CD14-positive monocyte (primary cell): Measurements from ENCODE around the gene DRD1. TPM values are rescaled to one million over a fixed set of nuclear protein-coding genes. Genes with fewer than 3 reads are reported as not detected.

Experiments
- DNase-seq, 3 donors: peaks; one replicate each; pipeline ENCODE4 v3.0.0-alpha.2; 2011 to 2022
- H2AFZ ChIP-seq: 2 replicates; pipeline ENCODE4 v1.6.0; 2012; ENCODE audit warnings: mild to moderate bottlenecking, low read depth, low read length, inconsistent platforms; ENCODE audit not compliant: insufficient read depth, poor library complexity, severe bottlenecking
- H3K27ac ChIP-seq, 2 donors: 1 replicate in 1 of 2; 2 replicates in 1 of 2; pipeline ENCODE4 v1.5.1; 2012 to 2013; ENCODE audit warnings: low read length in 2 of 2, control low read depth in 1 of 2, inconsistent platforms in 1 of 2, low read depth in 1 of 2, mild to moderate bottlenecking in 1 of 2
- H3K27me3 ChIP-seq, 2 donors: one replicate each; pipeline versions ENCODE4 v1.6.0 to v1.6.1; 2011 to 2013; ENCODE audit warnings: low read length in 2 of 2; ENCODE audit not compliant: control insufficient read depth in 2 of 2, insufficient read depth in 2 of 2
- H3K36me3 ChIP-seq, 2 donors: replicated peaks in 1 of 2; 1 replicate in 1 of 2; 2 replicates in 1 of 2; pipeline versions ENCODE4 v1.5.1 to v1.6.1; 2012 to 2013; ENCODE audit warnings: low read length in 2 of 2, control low read depth in 1 of 2, inconsistent platforms in 1 of 2, mild to moderate bottlenecking in 1 of 2; ENCODE audit not compliant: insufficient read depth in 2 of 2, control insufficient read depth in 1 of 2
- H3K4me1 ChIP-seq, 2 donors: 1 replicate in 1 of 2; 2 replicates in 1 of 2; pipeline versions ENCODE4 v1.5.1 to v1.6.1; 2012 to 2013; ENCODE audit warnings: low read length in 2 of 2, control low read depth in 1 of 2, inconsistent platforms in 1 of 2, mild to moderate bottlenecking in 1 of 2, moderate library complexity in 1 of 2; ENCODE audit not compliant: insufficient read depth in 2 of 2, control insufficient read depth in 1 of 2
- H3K4me2 ChIP-seq: replicated peaks from 2 replicates; pipeline ENCODE3; 2012; ENCODE audit warnings: low read length, moderate library complexity, mild to moderate bottlenecking; ENCODE audit not compliant: poor library complexity, severe bottlenecking; ENCODE audit errors: extremely low read depth
- H3K4me3 ChIP-seq, 3 experiments: fragments of 200-600 bp in 1 of 3; sonication (generic) in 1 of 3; replicated peaks in 1 of 3; 1 replicate in 2 of 3; 2 replicates in 1 of 3; pipeline ENCODE4 v1.5.1; 2011 to 2013; ENCODE audit warnings: low read length in 3 of 3, mild to moderate bottlenecking in 3 of 3, control low read depth in 2 of 3, low read depth in 2 of 3, inconsistent platforms in 1 of 3, moderate library complexity in 1 of 3
- H3K79me2 ChIP-seq: 2 replicates; pipeline ENCODE4 v1.6.0; 2012; ENCODE audit warnings: mild to moderate bottlenecking, control low read depth, inconsistent platforms, low read length, moderate library complexity; ENCODE audit not compliant: insufficient read depth
- H3K9ac ChIP-seq: 2 replicates; pipeline ENCODE4 v1.6.0; 2017; ENCODE audit warnings: low read length, mild to moderate bottlenecking; ENCODE audit not compliant: insufficient read depth, poor library complexity, severe bottlenecking
- H3K9me3 ChIP-seq, 2 donors: replicated peaks in 1 of 2; 1 replicate in 1 of 2; 2 replicates in 1 of 2; pipeline versions ENCODE4 v1.5.1 to v1.6.1; 2012 to 2013; ENCODE audit warnings: low read length in 2 of 2, control low read depth in 1 of 2; ENCODE audit not compliant: control insufficient read depth in 1 of 2, insufficient read depth in 1 of 2
- H4K20me1 ChIP-seq: 2 replicates; pipeline ENCODE4 v1.6.0; 2012; ENCODE audit warnings: mild to moderate bottlenecking, low read length, control low read depth, moderate library complexity; ENCODE audit not compliant: insufficient read depth
- H3K27ac Mint-ChIP-seq, 7 donors: one replicate each; pipeline ENCODE4 v1.8.0; 2020; ENCODE audit warnings: mild to moderate bottlenecking in 7 of 7, mixed read lengths in 7 of 7, moderate library complexity in 6 of 7, inconsistent platforms in 2 of 7
- H3K27me3 Mint-ChIP-seq, 3 donors: one replicate each; pipeline ENCODE4 v1.8.0; 2021 to 2022; ENCODE audit warnings: low read depth in 3 of 3, mild to moderate bottlenecking in 3 of 3, mixed read lengths in 3 of 3, moderate library complexity in 3 of 3, inconsistent platforms in 1 of 3
- H3K36me3 Mint-ChIP-seq, 2 donors: one replicate each; pipeline ENCODE4 v1.8.0; 2020; ENCODE audit warnings: mixed read lengths in 2 of 2, inconsistent platforms in 1 of 2, mild to moderate bottlenecking in 1 of 2
- H3K4me1 Mint-ChIP-seq: one replicate; pipeline ENCODE4 v1.8.0; 2020; ENCODE audit warnings: mild to moderate bottlenecking, mixed read lengths
- H3K4me3 Mint-ChIP-seq, 2 donors: one replicate each; pipeline ENCODE4 v1.8.0; 2020; ENCODE audit warnings: mild to moderate bottlenecking in 2 of 2, mixed read lengths in 2 of 2, moderate library complexity in 1 of 2
- H3K9me3 Mint-ChIP-seq, 7 donors: one replicate each; pipeline ENCODE4 v1.8.0; 2020 to 2022; ENCODE audit warnings: mixed read lengths in 7 of 7, mild to moderate bottlenecking in 6 of 7, moderate library complexity in 6 of 7, inconsistent platforms in 2 of 7
- WGBS: methylation state at CpG from one replicate; pipeline ENCODE4 v1.1.5; 2013; ENCODE audit warnings: missing lambda C conversion rate; ENCODE audit not compliant: insufficient coverage; 5-methylcytosine and 5-hydroxymethylcytosine counted together
- intact Hi-C, 2 donors: fragments of 100-400 bp; cut with micrococcal nuclease; formaldehyde crosslinking; loops; one replicate each; pipeline versions ENCODE4 v1.15.0 to v1.15.1; 2023
- polyA plus RNA-seq, 3 donors: library from polyadenylated mRNA; depleted of rRNA in 1 of 3; unstranded in 2 of 3; stranded (reverse) in 1 of 3; fragments of 300-500 nt in 2 of 3; fragments of >200 nt in 1 of 3; fragmentation: Illumina TruSeq in 2 of 3; gene quantifications; 1 replicate in 2 of 3; 2 replicates in 1 of 3; pipeline ENCODE4 v1.2.3, GENCODE V29; 2012 to 2021
- TF ChIP-seq, protein P1 (sequence below): fragments of 200-600 bp; IDR thresholded peaks from one replicate; pipeline ENCODE4 v1.8.0; 2022; ENCODE audit warnings: antibody characterized with exemption, mild to moderate bottlenecking

The DRD1 gene
- polyA plus RNA-seq, 3 donors = not detected

DNA sequence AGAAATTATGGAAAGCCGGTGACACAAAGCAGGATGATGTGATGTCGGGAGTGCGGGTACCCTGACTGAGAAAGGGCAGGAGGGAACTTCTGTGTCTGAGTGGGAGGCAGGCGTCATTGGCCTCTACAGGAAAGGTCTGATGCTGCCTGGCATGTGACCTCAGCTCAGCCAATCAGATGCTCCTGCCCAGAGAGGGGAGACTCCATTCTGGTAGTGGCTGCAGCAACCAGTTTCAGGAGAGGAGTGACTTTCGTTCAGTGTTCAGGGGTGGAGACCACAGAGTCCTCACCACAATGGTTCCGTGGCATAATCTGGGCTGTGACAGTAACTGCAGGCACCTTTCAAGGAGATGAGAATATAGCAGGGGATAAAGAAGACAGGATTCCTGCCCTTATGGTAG lies 27.6 kb upstream of the DRD1 start:
- H3K9me3 Mint-ChIP-seq = peaks cover 0 to 3% (median 0%) of the 10 kb centered on the region in 7 donors
- no peak overlapping the region for H3K27ac ChIP-seq
- peak overlapping the region in 1 of 2 donors; percentile 18 for H3K4me3 Mint-ChIP-seq
- H3K9me3 ChIP-seq = no peaks in the 10 kb centered on the region
- no peak overlapping the region for H2AFZ ChIP-seq
- peaks cover 19 to 36% (median 33%) of the 10 kb centered on the region in 3 donors for H3K27me3 Mint-ChIP-seq
- no peaks in the 10 kb centered on the region for H3K36me3 ChIP-seq
- TF ChIP-seq, protein P1, sequence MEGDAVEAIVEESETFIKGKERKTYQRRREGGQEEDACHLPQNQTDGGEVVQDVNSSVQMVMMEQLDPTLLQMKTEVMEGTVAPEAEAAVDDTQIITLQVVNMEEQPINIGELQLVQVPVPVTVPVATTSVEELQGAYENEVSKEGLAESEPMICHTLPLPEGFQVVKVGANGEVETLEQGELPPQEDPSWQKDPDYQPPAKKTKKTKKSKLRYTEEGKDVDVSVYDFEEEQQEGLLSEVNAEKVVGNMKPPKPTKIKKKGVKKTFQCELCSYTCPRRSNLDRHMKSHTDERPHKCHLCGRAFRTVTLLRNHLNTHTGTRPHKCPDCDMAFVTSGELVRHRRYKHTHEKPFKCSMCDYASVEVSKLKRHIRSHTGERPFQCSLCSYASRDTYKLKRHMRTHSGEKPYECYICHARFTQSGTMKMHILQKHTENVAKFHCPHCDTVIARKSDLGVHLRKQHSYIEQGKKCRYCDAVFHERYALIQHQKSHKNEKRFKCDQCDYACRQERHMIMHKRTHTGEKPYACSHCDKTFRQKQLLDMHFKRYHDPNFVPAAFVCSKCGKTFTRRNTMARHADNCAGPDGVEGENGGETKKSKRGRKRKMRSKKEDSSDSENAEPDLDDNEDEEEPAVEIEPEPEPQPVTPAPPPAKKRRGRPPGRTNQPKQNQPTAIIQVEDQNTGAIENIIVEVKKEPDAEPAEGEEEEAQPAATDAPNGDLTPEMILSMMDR = no peak
- H3K79me2 ChIP-seq = no peaks in the 10 kb centered on the region
- H4K20me1 ChIP-seq = no peaks in the 10 kb centered on the region
- H3K4me3 ChIP-seq = no peak overlapping the region
- DNase-seq = no peak
- H3K4me1 ChIP-seq = no peaks in the 10 kb centered on the region
- H3K27ac Mint-ChIP-seq = no peak overlapping the region
- no peaks in the 10 kb centered on the region for H3K36me3 Mint-ChIP-seq
- intact Hi-C loops = no loop called here
- H3K9ac ChIP-seq = no peak overlapping the region
- H3K4me1 Mint-ChIP-seq = peaks cover 2% of the 10 kb centered on the region
- no peak overlapping the region for H3K4me2 ChIP-seq
- peaks cover 8 to 10% of the 10 kb centered on the region in 2 donors for H3K27me3 ChIP-seq
- 74% methylated on average over 5 of the region's 6 CpGs for WGBS

DNA sequence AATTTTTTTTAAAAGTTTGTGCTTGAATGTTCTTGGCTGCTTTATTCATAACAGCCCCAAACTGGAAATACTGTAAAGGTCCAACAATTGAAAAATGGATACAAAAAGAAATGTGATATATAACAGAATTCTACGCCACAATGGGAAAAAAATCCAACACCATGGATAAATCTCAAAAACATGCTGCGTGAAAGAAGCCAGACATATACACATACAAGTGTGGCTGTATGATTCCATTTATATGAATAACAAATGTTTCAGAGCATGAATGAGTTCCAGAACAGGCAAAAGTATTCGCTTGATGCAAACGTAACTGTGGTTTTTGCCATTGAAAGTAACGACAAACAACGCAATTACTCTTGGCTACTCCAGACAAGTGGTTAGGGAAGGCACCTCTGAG lies 27.2 kb upstream of the DRD1 start:
- H3K4me3 Mint-ChIP-seq = no peak overlapping the region
- DNase-seq = no peak
- H3K4me1 Mint-ChIP-seq = peaks cover 2% of the 10 kb centered on the region
- no peaks in the 10 kb centered on the region for H3K36me3 ChIP-seq
- no peak overlapping the region for H3K27ac ChIP-seq
- H3K27me3 Mint-ChIP-seq = peaks cover 22 to 34% (median 32%) of the 10 kb centered on the region in 3 donors
- intact Hi-C loops = no loop called here
- no peak overlapping the region for H2AFZ ChIP-seq
- no peak overlapping the region for H3K27ac Mint-ChIP-seq
- no peaks in the 10 kb centered on the region for H3K4me1 ChIP-seq
- H3K79me2 ChIP-seq = no peaks in the 10 kb centered on the region
- no peaks in the 10 kb centered on the region for H3K36me3 Mint-ChIP-seq
- H3K4me3 ChIP-seq = no peak overlapping the region
- no peaks in the 10 kb centered on the region for H3K9me3 ChIP-seq
- TF ChIP-seq, protein P1 = no peak
- H4K20me1 ChIP-seq = no peaks in the 10 kb centered on the region
- H3K27me3 ChIP-seq = peaks cover 8 to 9% of the 10 kb centered on the region in 2 donors
- no peak overlapping the region for H3K9ac ChIP-seq
- H3K4me2 ChIP-seq = no peak overlapping the region
- 100% methylated on average over 4 of the region's 6 CpGs for WGBS
- H3K9me3 Mint-ChIP-seq = peaks cover 0 to 3% (median 0%) of the 10 kb centered on the region in 7 donors
